Neural cell (in vitro differentiated cells): ENCODE results near the gene UCP3. TPM values are rescaled to one million over a fixed set of nuclear protein-coding genes. Genes with fewer than 3 reads are reported as not detected.

ENCODE experiments used
- H2AFZ ChIP-seq: fragments of 200-600, 300-800 bp; sonication (generic), shearing (Covaris generic); 2 replicates; pipeline ENCODE4 v1.6.0; 2014; ENCODE audit warnings: low read depth, mild to moderate bottlenecking, antibody characterized with exemption, low read length, moderate library complexity
- H3F3A ChIP-seq: fragments of 200-600 bp; shearing (Covaris generic); 2 replicates; pipeline ENCODE4 v1.6.1; 2016; ENCODE audit warnings: mild to moderate bottlenecking, moderate library complexity, mixed read lengths, antibody characterized with exemption, low read length; ENCODE audit not compliant: insufficient read depth, poor library complexity, severe bottlenecking
- H3K27ac ChIP-seq: fragments of 200-600, 300-800 bp; sonication (generic), shearing (Covaris generic); 2 replicates; pipeline ENCODE4 v1.5.1; 2014; ENCODE audit warnings: mild to moderate bottlenecking, low read length, moderate library complexity
- H3K27me3 ChIP-seq: fragments of 300-800, 200-600 bp; sonication (generic), shearing (Covaris generic); 2 replicates; pipeline ENCODE4 v1.6.0; 2014; ENCODE audit warnings: mild to moderate bottlenecking, low read depth, low read length, moderate library complexity; ENCODE audit not compliant: insufficient read depth
- H3K36me3 ChIP-seq: fragments of 300-800, 200-600 bp; sonication (generic), shearing (Covaris generic); 2 replicates; pipeline ENCODE4 v1.5.1; 2014; ENCODE audit warnings: mild to moderate bottlenecking, antibody characterized with exemption, low read length, moderate library complexity; ENCODE audit not compliant: insufficient read depth
- H3K4me2 ChIP-seq: fragments of 300-800, 200-600 bp; sonication (generic), shearing (Covaris generic); 2 replicates; pipeline ENCODE4 v1.6.0; 2014; ENCODE audit warnings: mild to moderate bottlenecking, low read length
- H3K4me3 ChIP-seq: fragments of 300-800, 200-600 bp; sonication (generic), shearing (Covaris generic); 2 replicates; pipeline ENCODE4 v1.5.1; 2014; ENCODE audit warnings: mild to moderate bottlenecking, low read length, moderate library complexity
- H3K79me2 ChIP-seq: fragments of 200-600 bp; shearing (Covaris generic); replicated peaks from 2 replicates; pipeline ENCODE4 v1.6.0; 2014; ENCODE audit warnings: mild to moderate bottlenecking, low read length, moderate library complexity; ENCODE audit not compliant: insufficient read depth
- H3K9ac ChIP-seq: fragments of 300-800, 200-600 bp; sonication (generic), shearing (Covaris generic); 2 replicates; pipeline ENCODE4 v1.6.1; 2016; ENCODE audit warnings: mild to moderate bottlenecking, low read length, mixed read lengths
- H3K9me2 ChIP-seq: fragments of 200-600 bp; shearing (Covaris generic); 2 replicates; pipeline ENCODE4 v1.6.1; 2016; ENCODE audit warnings: mild to moderate bottlenecking, low read length, mixed read lengths; ENCODE audit not compliant: insufficient read depth
- H3K9me3 ChIP-seq: fragments of 200-600, 300-800 bp; sonication (generic), shearing (Covaris generic); 2 replicates; pipeline ENCODE4 v1.6.1; 2016; ENCODE audit warnings: mild to moderate bottlenecking, mixed run types, low read length, moderate library complexity, mixed read lengths
- H4K20me1 ChIP-seq: fragments of 200-600 bp; shearing (Covaris generic); 2 replicates; pipeline ENCODE4 v1.6.1; 2016; ENCODE audit warnings: mild to moderate bottlenecking, mixed run types; ENCODE audit not compliant: insufficient read depth
- CTCF ChIP-seq: fragments of 450-650 bp; IDR thresholded peaks from 2 replicates; pipeline ENCODE4 v1.5.1; 2014; ENCODE audit warnings: antibody characterized with exemption, mild to moderate bottlenecking, moderate library complexity; ENCODE audit not compliant: poor library complexity, severe bottlenecking
- EP300 ChIP-seq: fragments of 450-650 bp; conservative IDR thresholded peaks from 2 replicates; pipeline ENCODE4 v1.6.1; 2014; ENCODE audit warnings: antibody characterized with exemption, mild to moderate bottlenecking, moderate library complexity; ENCODE audit not compliant: poor library complexity, severe bottlenecking
- EZH2 ChIP-seq: fragments of 200-600, 300-800 bp; shearing (Covaris generic), sonication (generic); IDR thresholded peaks from 2 replicates; pipeline ENCODE4 v1.6.1; 2014; ENCODE audit warnings: antibody characterized with exemption, low read length, borderline replicate concordance, mild to moderate bottlenecking; ENCODE audit not compliant: insufficient read depth, poor library complexity, severe bottlenecking
- MXI1 ChIP-seq: fragments of 450-650 bp; conservative IDR thresholded peaks from 2 replicates; pipeline ENCODE4 v1.6.1; 2014; ENCODE audit warnings: antibody characterized with exemption, mild to moderate bottlenecking; ENCODE audit not compliant: poor library complexity, severe bottlenecking
- POLR2AphosphoS5 ChIP-seq: IDR thresholded peaks from 2 replicates; pipeline ENCODE4 v1.6.1; 2012
- RAD21 ChIP-seq: fragments of 450-650 bp; conservative IDR thresholded peaks from 2 replicates; pipeline ENCODE4 v1.6.1; 2014; ENCODE audit warnings: antibody characterized with exemption, mild to moderate bottlenecking, moderate library complexity
- REST ChIP-seq: IDR thresholded peaks from 2 replicates; pipeline ENCODE4 v1.6.1; 2012; ENCODE audit warnings: borderline replicate concordance
- SMC3 ChIP-seq: fragments of 450-650 bp; conservative IDR thresholded peaks from 2 replicates; pipeline ENCODE4 v1.6.1; 2014; ENCODE audit warnings: antibody characterized with exemption, mild to moderate bottlenecking, moderate library complexity; ENCODE audit not compliant: poor library complexity
- TAF1 ChIP-seq: IDR thresholded peaks from 2 replicates; pipeline ENCODE4 v1.6.1; 2012; ENCODE audit warnings: low read depth
- polyA plus RNA-seq: library from polyadenylated mRNA; depleted of rRNA; stranded (reverse); fragments of >200 nt; gene quantifications from 2 replicates; pipeline ENCODE4 v1.2.3, GENCODE V29; 2014

UCP3 gene
- polyA plus RNA-seq, 1 donor from 2014 or later: 7.8 TPM

- Histone ChIP-seq H3K4me2 (no peak overlapping the region), H3K36me3 (no peaks in the 10 kb centered on the region), H3K4me3 (no peak overlapping the region)
Measured at GRCh38 chr11:73968356-73968966, 40.4 kb downstream of the UCP3 start.

GRCh38 chr11:73965764-73966121, 43.1 kb downstream of the UCP3 start:
- Histone ChIP-seq H3K9ac (no peak overlapping the region), H2AFZ (no peak overlapping the region), H3K36me3 (no peaks in the 10 kb centered on the region), H3K79me2 (no peaks in the 10 kb centered on the region), H3K4me2 (no peak overlapping the region), H3K4me3 (no peak overlapping the region), H4K20me1 (no peaks in the 10 kb centered on the region), H3K27ac (no peak overlapping the region), H3K27me3 (no peaks in the 10 kb centered on the region), H3K9me2 (no peaks in the 10 kb centered on the region), H3K9me3 (no peaks in the 10 kb centered on the region), H3F3A (no peaks in the 10 kb centered on the region)
- TF ChIP-seq EP300: no peak
- TF ChIP-seq TAF1: no peak
- no peak for TF ChIP-seq SMC3
- no peak for TF ChIP-seq RAD21
- no peak for TF ChIP-seq POLR2AphosphoS5
- TF ChIP-seq MXI1: no peak
- no peak for TF ChIP-seq CTCF

More at GRCh38 chr11:73968356-73968966, 40.4 kb downstream of the UCP3 start:
- Histone ChIP-seq H3K9me2 (no peaks in the 10 kb centered on the region), H3K9ac (no peak overlapping the region), H3F3A (no peaks in the 10 kb centered on the region), H3K79me2 (no peaks in the 10 kb centered on the region), H2AFZ (no peak overlapping the region), H4K20me1 (no peaks in the 10 kb centered on the region), H3K27me3 (no peaks in the 10 kb centered on the region), H3K27ac (no peak overlapping the region), H3K9me3 (no peaks in the 10 kb centered on the region)
- TF ChIP-seq EP300 (no peak), TAF1 (no peak), SMC3 (no peak), POLR2AphosphoS5 (no peak), EZH2 (no peak), CTCF (no peak), REST (no peak), MXI1 (no peak), RAD21 (no peak)
